GM12892 (cell line): ENCODE results near the gene HSH2D.

ENCODE experiments used
- POLR2A ChIP-seq: IDR thresholded peaks from 2 replicates; pipeline ENCODE4 v1.6.1; 2011; ENCODE audit warnings: low read depth, low read length, control low read depth
- POLR2AphosphoS5 ChIP-seq: IDR thresholded peaks from 2 replicates; pipeline ENCODE4 v1.6.1; 2011; ENCODE audit warnings: low read depth, low read length, control low read depth

DNA sequence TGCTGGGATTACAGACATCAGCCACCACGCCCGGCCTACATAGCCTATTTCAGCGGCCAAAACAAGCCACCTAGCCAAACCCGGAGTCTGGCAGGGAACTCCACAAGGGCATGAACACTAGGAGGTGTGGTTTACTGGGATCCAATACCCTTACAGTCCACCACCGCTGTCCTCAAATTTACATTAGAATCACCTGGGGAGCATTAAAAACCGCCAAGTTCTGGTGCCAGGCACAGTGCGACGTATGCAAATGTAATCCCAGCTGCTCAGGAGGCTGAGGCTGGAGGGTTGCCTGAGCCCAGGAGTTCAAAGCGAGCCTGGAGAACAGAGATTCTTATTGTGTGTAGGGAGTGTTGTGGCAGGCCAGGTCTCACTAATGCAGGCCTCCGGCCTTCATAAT, 50.0 kb downstream of the HSH2D start:
- no peak for TF ChIP-seq POLR2A
- no peak for TF ChIP-seq POLR2AphosphoS5
